GM10266 (cell line): ENCODE data around the gene TMEM117.

ENCODE experiments used
- DNase-seq: peaks from one replicate; pipeline ENCODE4 v3.0.0; 2012; ENCODE audit errors: extremely low spot score
- TF ChIP-seq, protein P1 (sequence below): IDR thresholded peaks from 2 replicates; pipeline ENCODE4 v1.5.1; 2012; ENCODE audit warnings: mild to moderate bottlenecking, low read depth; ENCODE audit not compliant: control insufficient read depth, insufficient read depth; ENCODE audit errors: missing control alignments

Gene TMEM117

DNA sequence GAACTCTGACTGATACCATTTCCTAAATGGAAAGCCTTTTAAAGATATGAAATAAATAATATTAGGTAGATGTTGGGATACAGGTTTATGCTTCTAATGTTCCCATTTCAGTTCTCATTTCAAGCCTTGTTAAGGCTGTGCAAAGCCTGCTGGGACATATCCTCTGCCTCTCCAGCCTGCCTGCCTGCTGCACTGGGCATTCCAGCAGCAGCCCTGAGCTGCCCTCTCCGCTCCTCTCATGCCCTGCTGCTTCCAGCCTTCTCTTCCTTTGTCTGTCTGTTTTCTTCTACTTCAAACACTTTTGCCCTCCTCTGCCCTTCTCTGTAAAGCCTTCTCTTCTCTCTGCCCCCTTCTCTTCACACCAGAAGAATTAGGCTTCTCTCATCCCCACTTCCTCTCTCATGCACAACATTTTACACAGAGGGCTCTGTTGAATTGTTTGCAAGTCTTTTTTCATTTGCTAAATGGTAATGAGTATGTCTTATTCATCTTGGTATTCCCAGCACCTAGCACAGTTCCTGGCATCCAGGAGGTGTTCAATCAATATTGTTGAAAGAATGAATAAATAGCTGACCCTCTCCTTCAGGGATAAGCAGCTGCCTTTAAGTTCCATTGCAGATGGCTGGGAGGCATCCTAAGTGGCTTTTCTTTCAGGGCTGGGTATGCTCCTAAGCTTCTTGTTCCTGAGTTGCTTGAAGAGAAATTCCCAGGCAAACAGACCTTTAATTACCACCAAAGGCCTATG, 292.3 kb downstream of the TMEM117 start:
- no peak for DNase-seq
- TF ChIP-seq, protein P1, sequence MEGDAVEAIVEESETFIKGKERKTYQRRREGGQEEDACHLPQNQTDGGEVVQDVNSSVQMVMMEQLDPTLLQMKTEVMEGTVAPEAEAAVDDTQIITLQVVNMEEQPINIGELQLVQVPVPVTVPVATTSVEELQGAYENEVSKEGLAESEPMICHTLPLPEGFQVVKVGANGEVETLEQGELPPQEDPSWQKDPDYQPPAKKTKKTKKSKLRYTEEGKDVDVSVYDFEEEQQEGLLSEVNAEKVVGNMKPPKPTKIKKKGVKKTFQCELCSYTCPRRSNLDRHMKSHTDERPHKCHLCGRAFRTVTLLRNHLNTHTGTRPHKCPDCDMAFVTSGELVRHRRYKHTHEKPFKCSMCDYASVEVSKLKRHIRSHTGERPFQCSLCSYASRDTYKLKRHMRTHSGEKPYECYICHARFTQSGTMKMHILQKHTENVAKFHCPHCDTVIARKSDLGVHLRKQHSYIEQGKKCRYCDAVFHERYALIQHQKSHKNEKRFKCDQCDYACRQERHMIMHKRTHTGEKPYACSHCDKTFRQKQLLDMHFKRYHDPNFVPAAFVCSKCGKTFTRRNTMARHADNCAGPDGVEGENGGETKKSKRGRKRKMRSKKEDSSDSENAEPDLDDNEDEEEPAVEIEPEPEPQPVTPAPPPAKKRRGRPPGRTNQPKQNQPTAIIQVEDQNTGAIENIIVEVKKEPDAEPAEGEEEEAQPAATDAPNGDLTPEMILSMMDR, result no peak

GRCh38 chr12:44143175-44143574, 307.3 kb downstream of the TMEM117 start:
- TF ChIP-seq, protein P1, result no peak

GRCh38 chr12:44148936-44149335, 313.1 kb downstream of the TMEM117 start:
- TF ChIP-seq, protein P1, result no peak

More at GRCh38 chr12:44143175-44143574, 307.3 kb downstream of the TMEM117 start:
- no peak for DNase-seq

DNA sequence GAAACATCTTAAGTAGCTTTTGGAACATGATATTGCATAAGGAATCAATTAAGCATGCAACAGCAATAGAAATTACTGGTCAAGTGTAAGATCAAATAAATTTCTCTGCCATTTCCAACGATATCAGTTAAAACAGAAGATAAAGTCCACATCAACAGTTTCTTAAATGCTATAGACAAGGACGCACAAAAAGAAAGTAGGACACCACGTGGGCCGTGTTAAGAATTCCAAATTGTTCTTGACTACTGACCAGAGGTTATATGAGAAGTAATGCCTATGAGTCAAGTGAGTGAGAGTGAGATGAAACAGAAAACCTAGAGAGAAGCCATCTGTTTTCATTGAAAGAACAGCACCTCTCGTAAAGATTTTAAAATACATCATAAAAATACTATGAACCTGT, 318.2 kb downstream of the TMEM117 start:
- no peak for DNase-seq
- TF ChIP-seq, protein P1, result no peak

More at GRCh38 chr12:44148936-44149335, 313.1 kb downstream of the TMEM117 start:
- no peak for DNase-seq

GRCh38 chr12:44155358-44155757, 319.5 kb downstream of the TMEM117 start:
- TF ChIP-seq, protein P1, result no peak
- no peak for DNase-seq

- TF ChIP-seq, protein P1, result no peak
- peak; percentile 20 for DNase-seq
These were observed 321.5 kb downstream of the TMEM117 start for GRCh38 chr12:44157359-44157758.

DNA sequence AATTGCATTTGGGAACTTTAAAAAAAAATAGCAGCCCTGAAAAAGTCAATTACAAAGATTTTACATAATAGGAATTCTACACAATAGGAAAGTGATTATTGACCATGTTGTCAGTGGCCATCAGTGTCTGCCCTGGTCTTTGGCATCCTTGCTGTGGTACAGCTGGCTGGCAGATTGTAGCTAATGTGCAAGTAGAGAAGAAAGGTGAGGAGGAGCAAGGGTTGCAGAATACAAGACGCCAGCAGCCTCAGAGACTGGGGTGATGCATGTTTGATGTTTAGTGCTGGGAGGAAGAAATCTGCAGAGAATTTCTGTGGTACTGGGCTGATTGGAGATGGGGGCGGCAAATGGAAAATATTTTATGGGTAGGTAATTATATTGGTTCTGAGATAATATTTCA, 322.9 kb downstream of the TMEM117 start:
- TF ChIP-seq, protein P1, result no peak
- no peak for DNase-seq
